RPMI8226 (cell line): ENCODE measurements around the gene TOR1A.
"Not testable (repeated sequence)": the region's sequence is repeated elsewhere in the genome, so short reads cannot be mapped to it uniquely, and the experiment has no call there.

ENCODE experiments used
- DNase-seq: peaks from one replicate; pipeline ENCODE4 v3.0.0-alpha.2; 2015

TOR1A gene

GRCh38 chr9:129779560-129780190 is 44.3 kb downstream of the TOR1A start:
- DNase-seq = no peak

- DNase-seq = no peak
These were observed 45.5 kb downstream of the TOR1A start for GRCh38 chr9:129778469-129778868.

- no peak for DNase-seq
These were observed 46.2 kb downstream of the TOR1A start for GRCh38 chr9:129777769-129778130.

GRCh38 chr9:129776938-129777768 is 46.8 kb downstream of the TOR1A start:
- DNase-seq = peak; percentile 53

GRCh38 chr9:129776566-129776937 is 47.4 kb downstream of the TOR1A start:
- DNase-seq = no peak

- not testable (repeated sequence) for DNase-seq
These were observed 47.8 kb downstream of the TOR1A start for GRCh38 chr9:129776096-129776495.

- no peak for DNase-seq
These were observed 48.5 kb downstream of the TOR1A start for GRCh38 chr9:129775448-129775798.

GRCh38 chr9:129774791-129775447 is 49.0 kb downstream of the TOR1A start:
- peak; percentile 62 for DNase-seq

GRCh38 chr9:129773262-129774048 is 50.5 kb downstream of the TOR1A start:
- peak; percentile 34 for DNase-seq

- no peak for DNase-seq
These were observed 53.2 kb downstream of the TOR1A start for GRCh38 chr9:129770741-129771140.

GRCh38 chr9:129769669-129770068 is 54.3 kb downstream of the TOR1A start:
- DNase-seq = no peak

GRCh38 chr9:129768486-129768885 is 55.5 kb downstream of the TOR1A start:
- DNase-seq = no peak

GRCh38 chr9:129765764-129766317 is 58.1 kb downstream of the TOR1A start:
- no peak for DNase-seq

GRCh38 chr9:129762985-129763926 is 60.7 kb downstream of the TOR1A start:
- DNase-seq = no peak
